ENCODE results near the gene SHKBP1.

DNA sequence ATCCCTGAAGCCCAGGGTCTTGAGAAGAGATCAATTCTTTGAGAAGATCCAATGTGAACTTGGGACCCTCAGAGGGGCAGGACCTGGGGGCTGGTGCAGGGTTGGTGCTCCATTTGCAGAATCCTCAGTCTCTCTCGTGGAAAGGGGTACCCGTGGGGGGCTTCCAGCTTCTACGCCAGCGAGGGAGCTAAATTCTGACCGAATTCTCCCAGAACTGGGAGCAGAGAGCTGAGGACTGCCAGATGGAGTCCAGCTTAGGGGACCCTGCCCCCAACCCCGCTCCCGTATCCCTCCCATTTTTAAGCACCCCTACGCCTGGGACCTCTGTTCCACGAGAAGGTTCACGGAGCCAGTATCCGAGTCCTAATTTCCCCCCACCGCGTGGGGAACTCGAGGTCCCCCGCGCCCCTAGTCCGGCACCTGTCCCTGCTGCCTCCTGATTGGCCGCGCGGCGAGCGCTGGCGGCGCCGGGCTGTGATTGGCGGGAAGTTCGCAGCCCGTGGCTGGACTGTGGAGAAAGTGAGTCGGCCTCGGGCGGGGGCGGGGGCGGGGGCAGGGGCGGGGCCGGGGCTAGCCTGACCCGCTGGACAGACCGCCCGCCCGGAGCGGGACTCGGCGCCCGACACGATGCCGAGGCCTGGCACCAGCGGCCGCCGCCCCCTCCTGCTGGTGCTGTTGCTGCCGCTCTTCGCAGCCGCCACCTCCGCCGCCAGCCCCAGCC lies 20.1 kb downstream of the SHKBP1 start:
- TF ChIP-seq, protein P1, sequence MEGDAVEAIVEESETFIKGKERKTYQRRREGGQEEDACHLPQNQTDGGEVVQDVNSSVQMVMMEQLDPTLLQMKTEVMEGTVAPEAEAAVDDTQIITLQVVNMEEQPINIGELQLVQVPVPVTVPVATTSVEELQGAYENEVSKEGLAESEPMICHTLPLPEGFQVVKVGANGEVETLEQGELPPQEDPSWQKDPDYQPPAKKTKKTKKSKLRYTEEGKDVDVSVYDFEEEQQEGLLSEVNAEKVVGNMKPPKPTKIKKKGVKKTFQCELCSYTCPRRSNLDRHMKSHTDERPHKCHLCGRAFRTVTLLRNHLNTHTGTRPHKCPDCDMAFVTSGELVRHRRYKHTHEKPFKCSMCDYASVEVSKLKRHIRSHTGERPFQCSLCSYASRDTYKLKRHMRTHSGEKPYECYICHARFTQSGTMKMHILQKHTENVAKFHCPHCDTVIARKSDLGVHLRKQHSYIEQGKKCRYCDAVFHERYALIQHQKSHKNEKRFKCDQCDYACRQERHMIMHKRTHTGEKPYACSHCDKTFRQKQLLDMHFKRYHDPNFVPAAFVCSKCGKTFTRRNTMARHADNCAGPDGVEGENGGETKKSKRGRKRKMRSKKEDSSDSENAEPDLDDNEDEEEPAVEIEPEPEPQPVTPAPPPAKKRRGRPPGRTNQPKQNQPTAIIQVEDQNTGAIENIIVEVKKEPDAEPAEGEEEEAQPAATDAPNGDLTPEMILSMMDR (conservative IDR thresholded peaks at IDR 0.05; ENCODE audit: low read depth, low read length), result no peak
- TF ChIP-seq BHLHE40 (IDR thresholded peaks at IDR 0.05; ENCODE audit: low read depth, low read length) (no peak), POLR2A (IDR thresholded peaks at IDR 0.05; ENCODE audit: low read depth, low read length) (peak; percentile 35; the same call in 1 of the 2 replicates), RAD21 (IDR thresholded peaks at IDR 0.05; ENCODE audit: low read length) (no peak), FOS (IDR thresholded peaks at IDR 0.05; ENCODE audit: low read depth, low read length) (no peak), RCOR1 (IDR thresholded peaks at IDR 0.05; ENCODE audit: insufficient replicate concordance, low read length) (no peak), MXI1 (IDR thresholded peaks at IDR 0.05; ENCODE audit: borderline replicate concordance, low read depth, low read length) (no peak), MAFK (IDR thresholded peaks at IDR 0.05; ENCODE audit: low read depth, low read length) (no peak), CHD1 (IDR thresholded peaks at IDR 0.05; ENCODE audit: low read depth, low read length) (no peak)

Measured in IMR-90 (cell line).